GM21619 (cell line): Measurements from ENCODE around the gene U2SURP.
"Not testable (repeated sequence)": the region's sequence is repeated elsewhere in the genome, so short reads cannot be mapped to it uniquely, and the experiment has no call there.

Experiments
- ATAC-seq: cut with Tn5 transposase; IDR thresholded peaks from one replicate; pipeline ENCODE4 v1.9.1; 2021; ENCODE audit not compliant: unreplicated experiment

The U2SURP gene

GRCh38 chr3:143010024-143010423 lies 8.7 kb downstream of the U2SURP start:
- no peak for ATAC-seq

- no peak for ATAC-seq
Measured at GRCh38 chr3:143011705-143012104, 10.3 kb downstream of the U2SURP start.

- ATAC-seq: no peak
Measured at GRCh38 chr3:143014921-143015320, 13.6 kb downstream of the U2SURP start.

- no peak for ATAC-seq
Measured at GRCh38 chr3:143016321-143016972, 15.1 kb downstream of the U2SURP start.

- ATAC-seq: no peak
Measured at GRCh38 chr3:143024351-143024960, 23.1 kb downstream of the U2SURP start.

- ATAC-seq: no peak
Measured at GRCh38 chr3:143031327-143031726, 30.0 kb downstream of the U2SURP start.

- not testable (repeated sequence) for ATAC-seq
Measured at GRCh38 chr3:143031796-143032387, 30.5 kb downstream of the U2SURP start.

GRCh38 chr3:143035466-143036211 lies 34.3 kb downstream of the U2SURP start:
- ATAC-seq: no peak

GRCh38 chr3:143036557-143036956 lies 35.2 kb downstream of the U2SURP start:
- ATAC-seq: no peak

- no peak for ATAC-seq
Measured at GRCh38 chr3:143037867-143038266, 36.5 kb downstream of the U2SURP start.

GRCh38 chr3:143040261-143040879 lies 39.0 kb downstream of the U2SURP start:
- no peak for ATAC-seq

GRCh38 chr3:143041903-143042302 lies 40.5 kb downstream of the U2SURP start:
- ATAC-seq: no peak

- ATAC-seq: no peak
Measured at GRCh38 chr3:143045639-143046038, 44.3 kb downstream of the U2SURP start.

- ATAC-seq: not testable (repeated sequence)
Measured at GRCh38 chr3:143046075-143046474, 44.7 kb downstream of the U2SURP start.

- ATAC-seq: no peak
Measured at GRCh38 chr3:143054011-143054410, 52.6 kb downstream of the U2SURP start.

GRCh38 chr3:143056372-143056771 lies 55.0 kb downstream of the U2SURP start:
- no peak for ATAC-seq

GRCh38 chr3:143060906-143061305 lies 59.5 kb downstream of the U2SURP start:
- peak; percentile 96 for ATAC-seq

GRCh38 chr3:143063018-143063417 lies 61.6 kb downstream of the U2SURP start:
- no peak for ATAC-seq

GRCh38 chr3:143064777-143065176 lies 63.4 kb downstream of the U2SURP start:
- no peak for ATAC-seq

- no peak for ATAC-seq
Measured at GRCh38 chr3:143065364-143065763, 64.0 kb downstream of the U2SURP start.

GRCh38 chr3:143066033-143066432 lies 64.7 kb downstream of the U2SURP start:
- ATAC-seq: no peak
